Endothelial cell of hepatic sinusoid (primary cell): ENCODE results near the gene CD79B.
"Not testable (repeated sequence)": the region's sequence is repeated elsewhere in the genome, so short reads cannot be mapped to it uniquely, and the experiment has no call there.

Experiments used
- in situ Hi-C: cut with HindIII; loops from 2 replicates; pipeline ENCODE4 v1.10.0; 2017; ENCODE audit warnings: low sequenced_read_pairs

CD79B gene

DNA sequence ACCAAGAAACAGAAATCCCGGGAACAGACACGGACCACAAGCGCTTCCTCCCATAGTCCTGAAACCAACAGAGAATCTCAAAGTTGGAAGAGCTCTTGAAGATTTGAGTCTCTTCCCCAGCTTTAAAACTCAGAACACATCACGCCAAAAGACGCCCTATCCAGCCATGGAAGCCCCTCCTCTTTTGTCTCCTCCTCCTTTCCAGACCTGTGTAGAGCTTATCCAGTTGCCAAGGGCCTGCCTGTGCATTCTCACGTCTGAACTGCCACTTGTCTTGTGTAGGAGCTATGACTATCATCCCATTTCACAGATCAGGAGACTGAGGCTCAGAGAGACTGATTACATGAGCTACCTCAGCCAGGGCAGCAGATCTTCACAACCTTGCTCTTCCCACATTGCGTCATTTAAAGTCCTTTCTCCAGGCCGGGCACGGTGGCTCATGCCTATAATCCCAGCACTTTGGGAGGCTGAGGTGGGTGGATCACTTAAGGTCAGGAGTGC is 49.5 kb downstream of the CD79B start:
- in situ Hi-C loops: not testable (repeated sequence)

DNA sequence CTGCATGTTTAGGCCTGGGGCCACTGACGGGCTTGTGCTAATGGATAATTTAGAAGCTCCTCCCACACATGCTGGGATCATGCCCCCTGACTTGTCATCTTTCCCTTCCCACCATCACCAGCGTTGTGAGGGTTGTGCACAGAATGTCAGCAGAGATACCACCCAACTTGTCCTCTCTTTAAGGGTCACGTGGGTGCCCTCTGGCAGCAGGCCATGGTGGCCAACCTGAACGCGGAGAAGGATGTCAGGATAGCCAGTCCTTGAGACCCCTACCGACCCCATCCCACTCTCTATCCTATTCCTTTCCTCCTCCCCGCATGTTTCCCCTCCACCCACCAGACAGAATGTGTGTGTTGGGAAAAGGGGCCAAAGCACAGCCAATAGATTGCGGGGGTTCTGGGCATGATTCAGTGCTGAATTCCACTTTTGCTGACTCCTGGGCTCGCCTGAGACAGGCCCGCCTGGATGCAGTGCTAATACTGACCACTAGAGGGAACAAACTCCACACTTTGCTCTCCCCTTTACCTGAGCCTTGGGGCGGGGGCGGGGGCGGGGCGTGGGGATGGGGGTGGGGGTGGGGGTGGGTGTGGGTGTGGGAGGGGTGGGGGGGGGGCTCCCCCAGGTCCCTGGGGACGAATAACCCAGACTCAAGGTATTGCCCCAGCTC is 50.1 kb downstream of the CD79B start, which contains the start of gene GH2:
Gene GH2, minus strand, starts transcription at position 10 of the 667 bp plus-strand sequence. CDS start 143 bp downstream, outside the sequence.
- in situ Hi-C loops: no loop called here

DNA sequence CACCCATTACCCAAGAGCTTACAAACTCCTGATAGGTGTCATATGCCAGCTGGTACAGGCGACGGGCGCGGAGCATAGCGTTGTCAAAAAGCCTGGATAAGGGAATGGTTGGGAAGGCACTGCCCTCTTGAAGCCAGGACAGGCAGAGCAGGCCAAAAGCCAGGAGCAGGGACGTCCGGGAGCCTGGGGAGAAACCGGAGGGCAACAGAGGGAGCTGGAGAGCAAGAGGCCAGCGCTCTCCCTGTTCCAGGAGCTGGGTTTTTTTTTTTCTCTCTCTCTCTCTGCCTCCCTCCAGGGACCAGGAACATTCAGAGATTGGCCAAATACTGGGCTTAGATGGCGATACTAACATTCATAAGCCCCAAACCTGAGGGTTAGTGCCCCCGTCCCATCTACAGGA is 50.8 kb downstream of the CD79B start:
- in situ Hi-C loops: not testable (repeated sequence)

DNA sequence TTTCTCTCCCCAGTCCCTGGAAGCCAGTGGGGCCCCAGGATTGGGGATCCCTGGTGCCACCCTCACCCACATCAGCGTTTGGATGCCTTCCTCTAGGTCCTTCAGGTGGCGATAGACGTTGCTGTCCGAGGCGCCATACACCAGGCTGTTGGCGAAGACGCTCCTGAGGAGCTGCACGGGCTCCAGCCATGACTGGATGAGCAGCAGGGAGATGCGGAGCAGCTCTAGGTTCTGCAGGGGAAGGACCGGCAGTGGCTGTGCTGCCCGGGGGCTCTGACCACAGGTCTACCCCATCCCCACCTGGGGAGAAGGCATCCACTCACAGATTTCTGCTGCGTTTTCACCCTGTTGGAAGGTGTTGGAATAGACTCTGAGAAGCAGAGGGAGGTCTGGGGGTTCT is 51.4 kb downstream of the CD79B start:
- in situ Hi-C loops: no loop called here
